K562 (cell line): ENCODE measurements around the gene SPATS2. TPM values are rescaled to one million over a fixed set of nuclear protein-coding genes. Genes with fewer than 3 reads are reported as not detected.

Experiments used
- BCLAF1 ChIP-seq, 2 experiments: fragments of 450-650 bp in 1 of 2; IDR thresholded peaks; 2 replicates each; pipeline ENCODE4 v1.6.1; 2011 to 2017; ENCODE audit warnings: low read depth in 2 of 2, antibody characterized with exemption in 1 of 2, borderline replicate concordance in 1 of 2, low read length in 1 of 2, mild to moderate bottlenecking in 1 of 2, mixed read lengths in 1 of 2; ENCODE audit not compliant: control insufficient read depth in 1 of 2
- E2F6 ChIP-seq, 2 experiments: IDR thresholded peaks; 2 replicates each; pipeline ENCODE4 v1.6.1; 2011; ENCODE audit warnings: borderline replicate concordance in 1 of 2, control low read depth in 1 of 2, low read depth in 1 of 2, low read length in 1 of 2, mild to moderate bottlenecking in 1 of 2, mixed read lengths in 1 of 2, moderate library complexity in 1 of 2; ENCODE audit not compliant: insufficient read depth in 1 of 2, insufficient read length in 1 of 2, poor library complexity in 1 of 2, severe bottlenecking in 1 of 2; ENCODE audit errors: extremely low read depth in 1 of 2
- EGR1 ChIP-seq: fragments of 450-650 bp; conservative IDR thresholded peaks from 2 replicates; pipeline ENCODE4 v1.6.1; 2017; ENCODE audit warnings: mild to moderate bottlenecking
- EZH2 ChIP-seq: IDR thresholded peaks from 2 replicates; pipeline ENCODE4 v1.6.1; 2012; ENCODE audit warnings: low read depth, mild to moderate bottlenecking, inconsistent platforms, low read length, borderline replicate concordance
- LCOR ChIP-seq: sonication (generic); formaldehyde crosslinking; IDR thresholded peaks from 2 replicates; pipeline ENCODE4 v1.8.0; 2022; ENCODE audit warnings: mild to moderate bottlenecking, missing genetic modification reagents
- NR2F6 ChIP-seq: fragments of 450-650 bp; formaldehyde crosslinking; IDR thresholded peaks from 2 replicates; pipeline ENCODE4 v1.4.0; 2020; ENCODE audit warnings: mild to moderate bottlenecking
- STAG1 ChIP-seq: sonication (generic); formaldehyde crosslinking; IDR thresholded peaks from 2 replicates; pipeline ENCODE4 v1.5.0; 2020; ENCODE audit warnings: missing genetic modification reagents, borderline replicate concordance
- USF2 ChIP-seq: sonication (generic); formaldehyde crosslinking; IDR thresholded peaks from 2 replicates; pipeline ENCODE4 v1.5.0; 2020; ENCODE audit warnings: missing genetic modification reagents
- ZNF24 ChIP-seq: fragments of 450-650 bp; IDR thresholded peaks from 2 replicates; pipeline ENCODE4 v1.6.1; 2016
- polyA plus RNA-seq, 8 experiments: library from polyadenylated mRNA; depleted of rRNA in 4 of 8; stranded (reverse) in 5 of 8; unstranded in 3 of 8; fragments of >200 nt; fragmentation: Nextera tagmentation in 2 of 8; fragmentation: Illumina TruSeq in 1 of 8; extraction: Ambion mirVana in 2 of 8; extraction: Trizol in 1 of 8; gene quantifications; 2 replicates each; pipeline versions ENCODE4 v1.2.1 to v1.2.3, GENCODE V29; 2011 to 2014; ENCODE audit warnings: inconsistent platforms in 1 of 8, missing spikeins in 1 of 8
- total RNA-seq, 7 experiments: library from RNA; depleted of rRNA in 6 of 7; stranded (reverse); fragments of >200 nt in 6 of 7; fragmentation: Illumina TruSeq in 2 of 7; extraction: Trizol in 2 of 7; gene quantifications; 2 replicates each; pipeline versions ENCODE4 v1.2.1 to v1.2.3, GENCODE V29; 2011 to 2021; ENCODE audit warnings: low replicate concordance in 1 of 7

SPATS2 gene
- total and polyA plus RNA-seq, 9 of the 15 experiments (the other 6 are each of a cell fraction or from before 2014, with no cell fraction given): 5.4 to 48.2 (median 17.5) TPM

GRCh38 chr12:49346659-49347310 lies 20.5 kb upstream of the SPATS2 start, which contains the start of gene DNAJC22 (continued):
- TF ChIP-seq USF2 (CRISPR knock-in tag): no peak
- TF ChIP-seq EZH2: peak; percentile 86; the same call in 1 of the 2 replicates
- no peak for TF ChIP-seq BCLAF1 (IDR thresholded peaks at IDR 0.05; ENCODE audit: borderline replicate concordance in 1 of 2, control insufficient read depth in 1 of 2, low read depth in 2 of 2, low read length in 1 of 2)
- TF ChIP-seq STAG1 (CRISPR knock-in tag): no peak
- TF ChIP-seq NR2F6 (CRISPR knock-in tag): no peak
- TF ChIP-seq E2F6 (IDR thresholded peaks at IDR 0.05; ENCODE audit: borderline replicate concordance in 1 of 2, extremely low read depth in 1 of 2, insufficient read depth in 1 of 2, insufficient read length in 1 of 2, low read depth in 1 of 2, low read length in 1 of 2, poor library complexity in 1 of 2, severe bottlenecking in 1 of 2): peak; percentile 68 to 81
- TF ChIP-seq EGR1: peak; percentile 89
- TF ChIP-seq LCOR (CRISPR knock-in tag): 0 out of 2 replicates have a peak, but pooled peaks have one; percentile 20
- no peak for TF ChIP-seq ZNF24
